Psoas muscle (tissue), 8 donors: ENCODE data around the gene SLC6A4. TPM values are rescaled to one million over a fixed set of nuclear protein-coding genes. Genes with fewer than 3 reads are reported as not detected.

Experiments
- ATAC-seq, 4 donors: fragments of 200-7000 bp; cut with Tn5 transposase; one replicate each; pipeline ENCODE4 v1.9.1; 2020; ENCODE audit warnings: moderate library complexity in 3 of 4, mild to moderate bottlenecking in 2 of 4
- DNase-seq, 2 donors: peaks; one replicate each; pipeline ENCODE4 v3.0.0-alpha.2; 2020
- H3K27ac ChIP-seq: fragments of 200-600 bp; one replicate; pipeline ENCODE4 v1.8.0; 2022
- H3K27me3 ChIP-seq, 3 donors: fragments of 200-600 bp in 1 of 3; one replicate each; pipeline versions ENCODE4 v1.6.1 to v1.8.0; 2013 to 2022; ENCODE audit warnings: low read length in 2 of 3, mild to moderate bottlenecking in 2 of 3, moderate library complexity in 1 of 3; ENCODE audit not compliant: insufficient read depth in 3 of 3
- H3K36me3 ChIP-seq, 2 donors: fragments of 200-600 bp in 1 of 2; one replicate each; pipeline versions ENCODE4 v1.6.1 to v1.8.0; 2013 to 2022; ENCODE audit warnings: low read depth in 1 of 2, mild to moderate bottlenecking in 1 of 2, moderate library complexity in 1 of 2; ENCODE audit not compliant: insufficient read depth in 1 of 2
- H3K4me1 ChIP-seq: fragments of 200-600 bp; one replicate; pipeline ENCODE4 v1.8.0; 2022
- H3K4me3 ChIP-seq: fragments of 200-600 bp; one replicate; pipeline ENCODE4 v1.8.0; 2022; ENCODE audit warnings: mild to moderate bottlenecking
- H3K9me3 ChIP-seq: fragments of 200-600 bp; one replicate; pipeline ENCODE4 v1.8.0; 2022
- WGBS, 3 donors: extraction: QIAGEN DNeasy Blood & Tissue Kit; methylation state at CpG; one replicate each; pipeline versions ENCODE4 v1.1.6 to v1.1.7; 2013; 5-methylcytosine and 5-hydroxymethylcytosine counted together
- intact Hi-C, 2 donors: fragments of 100-400 bp; cut with DNase I; formaldehyde crosslinking; loops; one replicate each; pipeline versions ENCODE4 v1.11.0 to v1.14.2; 2022
- polyA plus RNA-seq, 3 donors: library from polyadenylated mRNA; stranded (reverse); fragments of 200-250 nt; gene quantifications; one replicate each; pipeline ENCODE4 v1.2.3, GENCODE V29; 2013
- total RNA-seq, 4 donors: library from RNA; stranded (reverse); fragmentation: NEBNext Ultra II Directional in 2 of 4; extraction: Animal tissue kit (Norgen Biotek cat#: 25700) in 2 of 4; gene quantifications; one replicate each; pipeline versions ENCODE4 v1.2.1 to v1.2.4, GENCODE V29; 2021 to 2023
- TF ChIP-seq, protein P1 (sequence below): fragments of 200-600 bp; IDR thresholded peaks from one replicate; pipeline ENCODE4 v1.8.0; 2022; ENCODE audit warnings: antibody characterized with exemption
- donor health status: healthy with polysubstance abuse.
- donor health status: DM: no; HTN: no; CAD: no; lungs with moderate emphysema.
- donor health status: Bipolar disorder and iron deficiency.
- donor health status: healthy.
- donor health status: DM: yes; HTN: yes; CAD: no.
- donor health status: DM: no; HTN: no; CAD: no.
- donor health status: DM: no; HTN: no; CAD: no.
- donor health status: DM: yes; HTN: yes; CAD: no.

The SLC6A4 gene
- total and polyA plus RNA-seq, 7 donors, result 0.01 to 0.06 TPM; not detected in 5

DNA sequence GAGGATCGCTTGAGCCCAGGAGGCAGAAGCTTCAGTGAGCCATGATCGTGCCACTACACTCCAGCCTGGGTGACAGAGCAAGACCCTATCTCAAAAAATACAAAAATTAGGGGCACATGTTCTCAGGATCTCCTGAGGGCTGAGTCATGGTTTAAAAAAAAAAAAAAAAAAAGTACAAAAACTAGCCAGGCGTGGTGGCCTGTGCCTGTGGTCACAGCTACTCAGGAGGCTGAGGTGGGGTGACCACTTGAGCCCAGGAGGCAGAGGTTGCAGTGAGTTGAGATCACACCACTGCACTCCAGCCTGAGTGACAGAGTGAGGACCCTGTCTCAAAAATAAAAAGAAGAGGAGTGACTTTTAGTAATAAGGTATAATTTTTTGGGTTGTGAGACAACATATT, 39.4 kb upstream of the SLC6A4 start:
- 92 to 98% (median 95%) methylated on average over 3 of the region's 3 CpGs for whole genome bisulfite sequencing, 3 donors
- DNase-seq (no peak), ATAC-seq (no peak)
- H3K4me1 ChIP-seq, result no peaks in the 10 kb centered on the region
- TF ChIP-seq, protein P1, sequence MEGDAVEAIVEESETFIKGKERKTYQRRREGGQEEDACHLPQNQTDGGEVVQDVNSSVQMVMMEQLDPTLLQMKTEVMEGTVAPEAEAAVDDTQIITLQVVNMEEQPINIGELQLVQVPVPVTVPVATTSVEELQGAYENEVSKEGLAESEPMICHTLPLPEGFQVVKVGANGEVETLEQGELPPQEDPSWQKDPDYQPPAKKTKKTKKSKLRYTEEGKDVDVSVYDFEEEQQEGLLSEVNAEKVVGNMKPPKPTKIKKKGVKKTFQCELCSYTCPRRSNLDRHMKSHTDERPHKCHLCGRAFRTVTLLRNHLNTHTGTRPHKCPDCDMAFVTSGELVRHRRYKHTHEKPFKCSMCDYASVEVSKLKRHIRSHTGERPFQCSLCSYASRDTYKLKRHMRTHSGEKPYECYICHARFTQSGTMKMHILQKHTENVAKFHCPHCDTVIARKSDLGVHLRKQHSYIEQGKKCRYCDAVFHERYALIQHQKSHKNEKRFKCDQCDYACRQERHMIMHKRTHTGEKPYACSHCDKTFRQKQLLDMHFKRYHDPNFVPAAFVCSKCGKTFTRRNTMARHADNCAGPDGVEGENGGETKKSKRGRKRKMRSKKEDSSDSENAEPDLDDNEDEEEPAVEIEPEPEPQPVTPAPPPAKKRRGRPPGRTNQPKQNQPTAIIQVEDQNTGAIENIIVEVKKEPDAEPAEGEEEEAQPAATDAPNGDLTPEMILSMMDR, result no peak
- no peaks in the 10 kb centered on the region for H3K27me3 ChIP-seq
- intact Hi-C loops, result loop anchor here (5.0 kb wide), 3 partner anchors 148 to 173 kb away; partner anchors contain the start of gene NSRP1 (in 1 of the 2)
- no peak overlapping the region for H3K27ac ChIP-seq
- H3K36me3 ChIP-seq, result peaks cover 8 to 90% of the 10 kb centered on the region in 2 donors
- H3K9me3 ChIP-seq, result no peaks in the 10 kb centered on the region
- no peak overlapping the region for H3K4me3 ChIP-seq

DNA sequence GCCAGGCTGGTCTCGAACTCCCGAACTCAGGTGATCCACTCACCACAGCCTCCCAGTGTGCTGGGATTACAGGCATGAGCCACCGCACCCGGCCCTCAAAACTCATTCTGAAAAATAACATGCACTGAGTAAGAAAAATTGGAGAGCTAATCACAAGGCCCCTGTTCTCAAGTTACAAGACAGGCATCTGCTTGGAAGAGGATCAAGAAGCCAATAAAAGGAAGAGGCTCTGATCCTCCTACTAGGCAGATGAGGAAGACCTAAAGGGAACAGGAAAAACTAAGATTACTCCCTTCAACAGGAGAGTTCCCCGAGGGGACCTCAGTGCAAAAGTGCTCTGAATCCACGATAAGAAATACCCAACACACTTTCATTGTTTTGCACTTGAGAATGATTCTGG, 37.9 kb upstream of the SLC6A4 start:
- intact Hi-C loops, result no loop called here
- no peak overlapping the region for H3K4me3 ChIP-seq
- ATAC-seq (peak in 1 of 4 donors; percentile 48), DNase-seq (no peak)
- no peaks in the 10 kb centered on the region for H3K4me1 ChIP-seq
- H3K36me3 ChIP-seq, result peaks cover 8 to 86% of the 10 kb centered on the region in 2 donors
- H3K27ac ChIP-seq, result no peak overlapping the region
- H3K27me3 ChIP-seq, result no peaks in the 10 kb centered on the region
- 71 to 79% (median 78%) methylated on average over 6 of the region's 6 CpGs for WGBS, 3 donors
- H3K9me3 ChIP-seq, result no peaks in the 10 kb centered on the region
- TF ChIP-seq, protein P1, result no peak

GRCh38 chr17:30271102-30271501, 35.6 kb upstream of the SLC6A4 start:
- ATAC-seq (no peak), DNase-seq (no peak)
- Histone ChIP-seq H3K36me3 (peaks cover 8 to 91% of the 10 kb centered on the region in 2 donors), H3K4me1 (no peaks in the 10 kb centered on the region), H3K27me3 (no peaks in the 10 kb centered on the region), H3K9me3 (no peaks in the 10 kb centered on the region), H3K4me3 (no peak overlapping the region), H3K27ac (no peak overlapping the region)
- TF ChIP-seq, protein P1, result no peak
- WGBS, 3 donors, result 94 to 97% (median 94%) methylated on average over 6 of the region's 6 CpGs
- intact Hi-C loops, result no loop called here

DNA sequence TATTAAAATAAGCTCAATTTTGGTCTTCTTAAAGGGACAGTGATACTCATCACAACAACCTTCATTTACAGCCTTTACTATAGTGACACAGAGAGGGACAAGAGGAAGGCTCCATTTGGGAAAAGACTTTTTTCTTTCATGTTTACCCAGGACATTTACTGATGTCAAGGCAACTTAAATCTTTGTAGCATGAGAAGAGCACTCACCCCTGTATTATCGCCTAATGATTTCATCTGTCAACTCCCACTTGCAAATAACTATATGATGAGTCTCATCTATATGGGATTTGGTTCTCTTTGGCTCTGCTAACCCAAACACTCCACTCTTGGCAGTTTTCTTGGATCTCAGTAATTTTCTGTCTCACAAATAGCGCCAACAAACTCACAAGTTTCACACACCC, 32.1 kb upstream of the SLC6A4 start:
- H3K36me3 ChIP-seq, result peaks cover 12 to 92% of the 10 kb centered on the region in 2 donors
- TF ChIP-seq, protein P1, result no peak
- 96 to 98% (median 98%) methylated on average over 2 of the region's 2 CpGs for WGBS, 3 donors

More for the DNA sequence above, 32.1 kb upstream of the SLC6A4 start:
- intact Hi-C loops, result no loop called here
- no peak for ATAC-seq
- Histone ChIP-seq H3K4me1 (peaks cover 11% of the 10 kb centered on the region), H3K27me3 (no peaks in the 10 kb centered on the region), H3K9me3 (no peaks in the 10 kb centered on the region), H3K27ac (no peak overlapping the region), H3K4me3 (no peak overlapping the region)
- DNase-seq, result no peak
